Activated CD8-positive, alpha-beta memory T cell treated with anti-CD3 and anti-CD28 coated beads, Interleukin-2, amount 50 U/mL, for 4 hours (primary cell): ENCODE measurements around the gene RNF31.
"Not testable (repeated sequence)": the region's sequence is repeated elsewhere in the genome, so short reads cannot be mapped to it uniquely, and the experiment has no call there.

Experiments used
- DNase-seq: peaks from one replicate; pipeline ENCODE4 v3.0.0-alpha.2; 2020

Gene RNF31

DNA sequence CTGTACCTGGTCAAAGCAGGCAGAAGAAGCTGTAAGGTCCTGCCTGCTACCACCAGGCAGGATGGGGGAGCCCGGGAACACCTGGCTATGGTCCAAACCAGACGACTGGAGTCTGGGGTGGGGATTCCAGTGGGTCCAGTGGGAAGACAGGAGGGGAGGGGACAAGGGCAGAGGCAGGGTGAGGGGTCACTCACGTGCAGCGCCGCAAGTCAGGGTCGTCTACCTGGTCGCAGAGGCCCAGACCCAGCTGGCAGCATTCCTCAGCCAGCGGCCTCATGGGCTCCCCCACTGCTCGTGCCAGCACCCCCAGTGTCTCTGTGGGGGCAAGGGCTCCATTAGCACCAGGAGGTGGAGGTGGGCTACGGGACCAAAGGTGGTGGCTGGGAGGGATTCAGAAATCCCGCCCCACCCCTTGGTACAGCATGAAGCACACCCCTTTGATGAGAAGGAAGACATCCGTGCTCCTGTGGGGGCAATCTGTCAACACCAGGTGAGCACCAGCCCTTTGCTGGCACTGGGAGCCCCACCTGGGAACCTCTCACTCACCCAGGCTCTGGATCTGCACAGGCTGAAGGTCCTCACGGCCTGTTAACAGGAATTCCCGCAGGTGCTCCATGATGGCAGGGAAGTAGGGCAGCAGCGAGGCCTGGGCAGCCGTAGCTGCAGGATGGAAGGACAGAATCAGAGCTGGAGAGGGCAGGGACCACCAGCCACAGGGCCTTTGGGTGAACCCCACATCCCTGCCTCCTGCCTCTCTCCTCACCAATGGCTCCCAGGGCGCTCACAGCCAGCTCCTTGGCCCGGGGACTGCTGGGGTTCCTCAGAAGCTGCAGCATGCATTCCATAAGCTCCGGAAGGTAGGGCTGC is 37.0 kb downstream of the RNF31 start:
- no peak for DNase-seq

- DNase-seq = no peak
These were observed 37.7 kb downstream of the RNF31 start for GRCh38 chr14:24185026-24185425.

DNA sequence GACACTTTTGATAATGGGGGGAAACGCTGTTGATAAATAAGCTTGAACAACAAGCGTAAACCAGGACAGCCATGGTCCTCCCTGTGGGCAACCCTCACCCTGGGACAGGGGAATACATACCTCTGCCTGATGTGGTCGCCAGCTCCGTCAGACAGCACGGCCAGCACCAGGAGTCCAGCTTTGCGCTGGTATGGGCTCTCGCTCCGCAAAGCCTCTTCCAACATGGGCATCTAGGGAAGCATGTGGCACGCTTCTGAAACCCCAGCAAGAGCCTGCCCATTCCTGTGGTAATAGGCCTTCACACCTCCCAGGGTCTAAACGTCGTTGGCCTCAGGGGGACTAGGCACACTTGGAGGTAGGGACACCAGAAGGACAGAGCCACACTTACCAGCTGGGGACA is 38.4 kb downstream of the RNF31 start:
- DNase-seq = no peak

DNA sequence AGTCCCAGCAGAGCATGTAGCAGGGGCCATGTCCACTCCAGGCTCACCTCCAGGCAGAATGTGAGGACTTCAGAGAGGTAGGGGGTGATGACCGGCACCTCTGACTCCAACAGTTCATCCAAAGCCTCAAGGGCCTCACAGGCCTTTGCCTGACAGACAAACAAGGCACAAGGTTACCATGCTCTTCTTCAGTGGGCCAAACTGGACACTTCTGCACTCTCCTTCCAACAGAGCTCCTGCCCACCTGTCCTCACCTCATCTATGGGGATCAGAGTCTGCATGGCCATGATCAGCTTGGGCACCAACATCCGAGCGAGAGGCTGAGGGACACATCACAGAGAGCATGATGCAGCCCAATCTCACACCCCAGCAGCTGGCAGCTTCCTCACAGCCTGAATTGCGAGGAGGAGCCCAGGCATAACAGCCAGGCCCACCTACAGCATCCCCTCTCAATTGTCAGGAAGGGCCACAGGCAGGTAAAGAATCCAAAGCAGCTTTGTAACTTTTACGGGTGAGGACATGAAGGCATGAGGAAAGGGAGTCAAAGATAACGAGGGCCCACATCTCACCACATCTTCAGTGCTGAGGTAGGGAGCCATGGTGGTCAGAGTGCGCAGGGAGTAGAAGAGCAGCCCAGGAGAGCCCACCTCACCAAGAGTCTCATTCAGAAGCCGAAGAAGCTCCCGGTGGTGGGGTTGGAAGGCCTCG is 39.7 kb downstream of the RNF31 start:
- DNase-seq = no peak

DNA sequence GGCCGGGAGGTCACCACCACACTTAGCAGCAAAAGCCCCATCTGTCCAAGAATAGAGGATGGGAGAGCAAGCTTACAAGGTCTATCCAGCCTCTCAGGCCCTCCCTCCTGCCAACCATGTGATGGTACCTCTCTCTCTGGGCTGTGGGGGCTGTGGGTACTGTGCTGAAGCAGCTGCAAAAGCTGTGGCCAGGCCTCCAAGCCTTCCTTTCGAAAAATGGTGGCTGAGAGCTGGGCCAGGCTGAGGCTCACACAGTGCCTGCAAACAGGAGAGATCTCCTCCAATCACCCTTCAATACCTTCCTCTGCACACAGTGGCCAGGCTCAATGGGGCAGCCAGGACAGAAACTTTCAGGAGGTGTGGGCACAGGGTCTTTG is 40.2 kb downstream of the RNF31 start:
- DNase-seq = no peak

GRCh38 chr14:24188251-24189058 is 41.2 kb downstream of the RNF31 start, which contains the start of gene IPO4:
IPO4 (minus strand) TSS chr14:24188816; CDS start chr14:24188787, 29 bp downstream.
- peak; percentile 94 for DNase-seq

DNA sequence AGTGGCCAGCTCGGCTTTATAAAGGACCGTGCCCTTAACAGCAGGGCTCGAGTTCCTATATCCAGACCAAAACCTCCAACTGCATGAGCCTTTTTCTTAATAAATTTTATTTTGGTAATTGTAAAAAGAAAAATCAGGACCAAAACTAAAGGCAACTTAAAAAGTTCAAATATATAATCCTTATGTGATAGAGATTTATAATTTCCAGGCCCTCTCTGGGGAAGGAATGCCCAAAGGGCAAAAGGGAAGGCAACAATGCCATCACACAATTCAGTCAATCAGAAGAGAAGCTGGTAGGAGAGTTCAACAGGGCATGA is 41.7 kb downstream of the RNF31 start:
- no peak for DNase-seq

GRCh38 chr14:24189460-24189859 is 42.2 kb downstream of the RNF31 start:
- DNase-seq = no peak

DNA sequence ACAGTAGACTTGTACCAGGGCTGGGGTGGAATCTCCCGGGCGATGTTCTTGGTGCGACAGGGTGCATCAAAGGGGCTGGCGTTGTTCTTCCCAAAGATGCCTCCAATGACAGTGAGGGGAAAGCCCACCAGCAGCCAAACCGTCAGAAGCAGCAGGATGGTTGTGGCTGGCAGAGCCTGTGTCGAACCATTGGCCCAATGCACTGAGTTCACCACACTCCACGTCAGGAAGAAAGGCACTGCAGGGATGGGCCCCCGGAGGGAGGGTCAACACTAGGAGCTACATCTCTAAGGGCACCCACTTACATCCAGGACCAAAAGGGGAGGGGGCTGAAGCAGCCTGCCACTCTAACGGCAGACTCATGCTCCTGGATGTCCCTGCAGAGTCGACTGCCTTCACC is 43.1 kb downstream of the RNF31 start:
- DNase-seq = no peak

DNA sequence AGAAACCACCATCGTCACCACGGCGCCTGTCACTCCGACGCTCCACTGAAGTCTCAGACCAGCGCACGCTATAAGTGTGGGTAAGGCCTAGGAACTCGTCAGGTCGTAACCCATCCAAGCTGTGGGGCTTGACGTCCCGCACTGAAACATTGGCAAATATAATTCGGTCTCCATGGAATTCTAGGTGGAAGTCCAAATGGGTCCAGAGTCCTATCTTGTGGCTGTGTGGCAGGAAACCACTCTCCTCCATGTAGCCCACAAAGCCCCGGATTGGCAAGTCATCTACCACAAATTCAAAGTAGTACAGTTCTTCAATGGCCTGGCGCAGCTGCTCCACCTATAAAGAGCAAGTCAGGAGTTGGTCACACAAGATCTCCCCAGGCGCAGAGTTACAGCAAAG is 45.6 kb downstream of the RNF31 start:
- no peak for DNase-seq

DNA sequence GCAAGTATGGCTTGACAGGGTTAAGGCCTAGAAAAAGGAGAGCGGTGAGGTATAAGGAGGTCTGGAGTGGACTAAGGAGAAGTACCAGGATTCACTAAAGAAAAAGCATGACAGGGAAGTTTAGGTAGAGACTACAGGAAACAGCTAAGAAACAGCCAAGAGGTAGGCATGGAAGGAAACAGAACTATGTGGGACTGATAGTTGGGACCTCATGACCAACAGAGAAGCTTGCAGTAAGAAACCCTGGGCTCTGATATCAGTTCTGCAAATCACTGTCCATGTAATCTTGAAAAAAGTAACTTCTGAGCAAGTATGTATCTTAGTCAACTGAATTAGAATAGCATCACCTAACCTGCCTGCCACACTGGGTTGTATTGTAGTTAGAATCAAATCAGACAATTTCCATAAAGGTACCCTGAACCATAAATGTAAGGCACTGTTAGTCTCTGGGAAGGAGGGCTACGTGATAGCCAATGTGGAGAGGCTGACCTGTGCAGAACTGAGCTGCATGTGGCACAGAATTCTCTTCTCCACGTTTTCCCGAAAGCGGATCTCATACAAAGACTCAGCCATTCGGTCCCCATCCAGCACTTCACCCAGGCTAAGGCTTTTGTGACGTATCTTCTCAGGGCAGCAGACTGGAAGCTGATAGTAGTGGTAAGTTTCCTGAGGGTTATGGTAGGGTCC is 47.0 kb downstream of the RNF31 start:
- no peak for DNase-seq

- no peak for DNase-seq
These were observed 47.5 kb downstream of the RNF31 start for GRCh38 chr14:24194873-24195185.

DNA sequence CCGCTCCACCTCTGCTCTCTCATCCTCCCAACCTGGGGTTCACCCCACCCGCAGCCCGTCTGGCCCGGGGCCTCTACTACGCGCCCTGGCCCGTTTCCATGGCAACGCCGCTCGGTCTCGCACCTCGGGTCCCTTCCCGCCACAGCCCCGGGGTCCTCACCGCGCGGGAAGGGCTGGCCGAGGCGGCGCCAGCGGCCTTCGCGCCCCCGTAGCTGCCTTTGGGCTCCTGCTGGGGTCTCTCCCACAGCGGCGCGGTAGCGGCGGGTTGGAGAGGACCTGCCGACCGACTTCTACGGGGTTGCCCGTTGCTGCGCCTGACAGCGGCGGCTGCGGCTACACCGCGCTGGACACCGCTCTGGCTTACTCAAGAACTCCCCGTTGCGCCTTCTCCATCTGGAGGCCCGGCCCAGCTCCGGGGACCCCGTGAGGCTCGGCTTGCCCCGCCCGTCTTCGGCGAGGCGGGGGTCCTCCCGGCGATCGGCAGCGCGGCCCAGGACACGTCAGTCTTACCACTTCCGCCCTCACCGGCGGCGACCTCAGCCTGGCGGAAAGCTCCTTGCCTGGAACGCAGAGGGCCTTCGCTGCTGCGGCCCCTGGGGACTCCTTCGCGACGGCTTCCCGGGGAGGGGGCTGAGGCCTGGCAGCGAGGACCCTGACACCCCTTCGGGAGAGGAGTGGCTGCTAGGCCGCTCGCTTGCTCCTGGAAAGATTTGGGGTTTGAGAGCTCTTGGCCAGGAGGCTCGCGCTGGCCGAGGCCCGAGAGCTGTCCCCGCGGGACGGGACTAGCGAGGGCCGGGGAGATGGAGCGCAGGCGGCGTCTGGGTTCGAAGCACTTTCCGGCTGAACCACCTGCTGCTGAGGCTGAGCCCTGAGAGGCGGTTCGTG is 48.1 kb downstream of the RNF31 start, which contains the start of gene TM9SF1:
Gene TM9SF1 (minus strand): TSS at position 256 of the 885 bp plus-strand sequence. CDS start 422 bp downstream, outside the sequence.
- peak; percentile 89 for DNase-seq

DNA sequence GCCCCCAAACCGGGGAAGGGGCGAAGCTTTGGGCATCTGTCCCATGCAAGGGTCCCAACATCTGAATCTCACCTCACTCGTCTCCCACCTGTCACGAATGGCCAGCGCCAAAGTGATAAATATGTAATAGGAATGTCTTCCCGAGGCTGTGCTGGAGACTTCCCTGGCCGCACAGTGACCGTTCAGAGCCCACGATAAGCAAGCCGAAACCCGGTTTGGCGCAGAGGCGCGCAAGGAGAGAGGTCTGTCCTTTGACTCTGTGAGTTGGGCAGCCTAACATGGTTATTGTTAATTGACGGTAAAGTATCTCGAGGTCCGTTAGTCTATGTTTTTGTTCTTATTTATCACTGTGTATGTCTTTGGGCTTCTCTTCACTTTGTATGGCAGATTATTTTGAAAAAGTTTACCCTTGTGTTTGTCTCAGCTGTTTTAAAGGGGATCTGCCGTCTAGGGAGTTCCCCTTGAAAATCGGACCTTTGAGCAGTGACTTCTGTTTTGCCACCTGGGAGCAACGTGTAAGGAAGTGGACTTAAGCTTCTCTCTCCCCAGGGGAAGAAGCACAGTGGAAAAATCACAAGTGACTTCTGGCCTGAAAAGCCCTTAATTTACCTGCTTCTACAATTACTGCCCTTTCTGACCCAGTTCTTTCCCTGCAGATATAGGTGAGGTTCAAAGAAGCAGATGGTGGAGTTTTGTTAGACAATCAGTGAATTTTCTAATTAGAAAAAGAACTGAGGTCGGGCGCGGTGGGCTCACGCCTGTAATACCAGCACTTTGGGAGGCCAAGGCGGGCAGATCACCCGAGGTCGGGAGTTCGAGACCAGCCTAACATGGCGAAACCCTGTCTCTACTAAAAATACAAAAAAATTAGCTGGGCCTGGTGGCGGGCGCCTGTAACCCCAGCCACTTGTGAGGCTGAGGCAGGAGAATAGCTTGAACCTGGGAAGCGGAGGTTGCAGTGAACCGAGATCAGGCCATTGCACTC is 49.1 kb downstream of the RNF31 start:
- DNase-seq = no peak

DNA sequence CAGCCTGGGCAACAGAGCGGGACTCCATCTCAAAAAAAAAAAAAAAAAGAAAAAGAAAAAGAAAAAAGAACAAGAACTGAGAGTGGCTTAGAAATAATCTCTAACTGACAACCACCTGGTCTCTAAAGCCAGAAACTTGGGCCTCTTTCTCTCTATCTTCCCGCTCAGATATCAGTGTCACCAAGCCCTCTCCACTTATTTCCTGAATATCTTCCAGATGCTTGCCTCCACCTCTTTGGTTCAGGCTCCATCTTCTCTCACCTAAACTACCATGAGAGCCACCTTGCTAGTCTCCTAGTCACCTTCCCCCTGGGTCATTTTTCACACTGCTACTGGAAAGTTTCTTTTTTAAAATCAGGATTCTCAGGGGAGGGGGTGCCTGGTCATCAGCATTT is 49.8 kb downstream of the RNF31 start:
- DNase-seq = no peak

DNA sequence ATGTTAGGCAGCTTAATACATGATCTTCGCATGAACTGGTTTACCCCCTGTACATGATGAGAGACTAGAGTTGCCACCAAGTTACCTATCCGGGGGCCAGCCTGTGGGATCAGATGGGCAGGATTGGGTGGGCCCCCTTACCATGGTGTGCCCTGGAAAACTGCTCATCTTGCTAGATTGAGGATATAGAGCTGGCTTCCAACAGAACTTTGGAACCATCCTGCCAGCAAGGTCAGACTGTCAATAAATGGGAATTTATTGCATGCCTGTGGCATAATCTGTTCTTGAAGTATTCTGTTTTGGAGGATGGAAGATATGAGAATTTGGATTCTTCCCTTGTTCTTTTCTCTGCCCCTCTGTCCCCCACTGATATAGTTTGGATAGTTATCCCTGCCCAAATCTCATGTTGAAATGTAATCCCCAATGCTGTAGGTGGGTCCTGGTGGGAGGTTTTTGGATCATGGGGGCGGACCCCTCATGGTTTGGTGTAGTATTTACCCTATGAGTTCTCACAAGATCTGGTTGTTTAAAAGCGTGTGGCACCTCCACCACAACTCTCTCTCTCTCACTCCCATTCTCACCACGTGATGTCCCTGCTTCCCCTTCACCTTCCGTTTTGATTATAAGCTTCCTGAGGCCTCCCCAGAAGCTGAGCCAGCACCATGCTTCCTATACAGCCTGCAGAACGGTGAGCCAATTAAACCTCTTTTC is 51.7 kb downstream of the RNF31 start:
- no peak for DNase-seq

GRCh38 chr14:24202538-24202937 is 55.2 kb downstream of the RNF31 start:
- not testable (repeated sequence) for DNase-seq

- not testable (repeated sequence) for DNase-seq
These were observed 56.1 kb downstream of the RNF31 start for GRCh38 chr14:24203249-24203886.
